Neural crest cell (in vitro differentiated cells): ENCODE measurements around the gene SIGLEC11. TPM values are rescaled to one million over a fixed set of nuclear protein-coding genes. Genes with fewer than 3 reads are reported as not detected.

Source experiments
- DNase-seq: peaks from one replicate; pipeline ENCODE4 v3.0.0; 2021; ENCODE audit warnings: low read depth, mixed read lengths, low spot score
- H3K27ac Mint-ChIP-seq: one replicate; pipeline ENCODE4 v1.8.0; 2021; ENCODE audit warnings: mild to moderate bottlenecking, mixed read lengths; ENCODE audit not compliant: unreplicated experiment
- H3K27me3 Mint-ChIP-seq: 2 replicates; pipeline ENCODE4 v1.8.0; 2021; ENCODE audit warnings: low read depth, mild to moderate bottlenecking, mixed read lengths
- H3K36me3 Mint-ChIP-seq: 2 replicates; pipeline ENCODE4 v1.8.0; 2021; ENCODE audit warnings: low read depth, mild to moderate bottlenecking, mixed read lengths
- H3K4me1 Mint-ChIP-seq: 2 replicates; pipeline ENCODE4 v1.8.0; 2021; ENCODE audit warnings: mixed read lengths
- H3K4me3 Mint-ChIP-seq: one replicate; pipeline ENCODE4 v1.8.0; 2021; ENCODE audit warnings: mild to moderate bottlenecking, mixed read lengths
- H3K9me3 Mint-ChIP-seq: 2 replicates; pipeline ENCODE4 v1.8.0; 2021; ENCODE audit warnings: mixed read lengths
- total RNA-seq: library from RNA; stranded (reverse); gene quantifications from 2 replicates; pipeline ENCODE4 v1.2.1, GENCODE V29; 2021
- TF ChIP-seq, protein P1 (sequence below): fragments of 200-600 bp; sonication (generic); conservative IDR thresholded peaks from 2 replicates; pipeline ENCODE4 v1.5.0; 2021; ENCODE audit warnings: antibody characterized with exemption, mild to moderate bottlenecking

The SIGLEC11 gene
- total RNA-seq, 1 donor from 2014 or later = not detected

DNA sequence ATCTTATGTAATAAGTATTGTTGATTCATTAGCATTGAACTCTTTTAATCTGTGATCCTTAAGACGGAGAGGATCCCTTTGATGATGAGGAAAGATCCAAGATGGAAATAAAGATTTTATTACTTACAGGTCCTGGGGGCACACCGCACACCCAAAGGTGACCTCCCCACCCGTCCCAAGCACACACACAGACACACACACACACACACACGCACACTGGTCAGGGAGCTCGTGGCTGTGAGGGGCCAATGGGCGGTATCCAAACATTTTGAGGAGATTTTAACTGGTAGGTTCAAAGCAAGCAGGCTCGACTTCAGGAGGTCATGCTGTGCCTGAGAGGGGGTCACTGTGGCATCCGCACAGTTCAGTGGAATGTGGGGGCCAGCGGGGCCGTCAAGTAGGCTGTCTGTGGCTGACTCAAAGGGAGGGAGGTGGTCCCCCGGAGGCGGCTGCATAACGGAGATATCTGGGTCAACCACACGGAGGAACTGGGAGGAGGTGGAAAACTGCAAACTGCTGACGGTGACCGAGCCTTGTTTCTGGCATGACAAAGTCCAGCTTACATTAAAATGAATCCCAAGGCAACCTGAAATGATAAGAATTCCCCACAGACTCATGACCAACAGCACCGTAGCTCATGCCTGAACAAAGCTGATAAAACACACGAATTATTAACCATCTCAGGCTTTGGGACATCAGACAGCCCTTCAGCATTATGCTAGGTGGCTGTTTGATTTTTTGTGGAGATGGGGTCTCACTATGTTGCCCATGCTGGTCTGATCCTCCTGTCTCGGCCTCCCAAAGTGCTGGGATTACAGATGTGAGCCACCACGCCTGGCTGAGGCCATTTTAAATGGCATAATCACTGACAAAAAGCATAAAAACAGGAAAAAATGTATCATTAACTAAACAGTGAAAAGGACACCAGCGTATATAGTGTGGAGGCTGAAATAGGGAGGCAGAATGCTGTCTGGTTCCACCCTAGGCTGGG is 20.9 kb upstream of the SIGLEC11 start:
- Mint-ChIP-seq H3K9me3 (no peaks in the 10 kb centered on the region), H3K27me3 (no peaks in the 10 kb centered on the region), H3K4me3 (no peak overlapping the region), H3K36me3 (no peaks in the 10 kb centered on the region), H3K27ac (no peak overlapping the region), H3K4me1 (no peaks in the 10 kb centered on the region)
- DNase-seq = no peak
- TF ChIP-seq, protein P1, sequence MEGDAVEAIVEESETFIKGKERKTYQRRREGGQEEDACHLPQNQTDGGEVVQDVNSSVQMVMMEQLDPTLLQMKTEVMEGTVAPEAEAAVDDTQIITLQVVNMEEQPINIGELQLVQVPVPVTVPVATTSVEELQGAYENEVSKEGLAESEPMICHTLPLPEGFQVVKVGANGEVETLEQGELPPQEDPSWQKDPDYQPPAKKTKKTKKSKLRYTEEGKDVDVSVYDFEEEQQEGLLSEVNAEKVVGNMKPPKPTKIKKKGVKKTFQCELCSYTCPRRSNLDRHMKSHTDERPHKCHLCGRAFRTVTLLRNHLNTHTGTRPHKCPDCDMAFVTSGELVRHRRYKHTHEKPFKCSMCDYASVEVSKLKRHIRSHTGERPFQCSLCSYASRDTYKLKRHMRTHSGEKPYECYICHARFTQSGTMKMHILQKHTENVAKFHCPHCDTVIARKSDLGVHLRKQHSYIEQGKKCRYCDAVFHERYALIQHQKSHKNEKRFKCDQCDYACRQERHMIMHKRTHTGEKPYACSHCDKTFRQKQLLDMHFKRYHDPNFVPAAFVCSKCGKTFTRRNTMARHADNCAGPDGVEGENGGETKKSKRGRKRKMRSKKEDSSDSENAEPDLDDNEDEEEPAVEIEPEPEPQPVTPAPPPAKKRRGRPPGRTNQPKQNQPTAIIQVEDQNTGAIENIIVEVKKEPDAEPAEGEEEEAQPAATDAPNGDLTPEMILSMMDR = no peak

DNA sequence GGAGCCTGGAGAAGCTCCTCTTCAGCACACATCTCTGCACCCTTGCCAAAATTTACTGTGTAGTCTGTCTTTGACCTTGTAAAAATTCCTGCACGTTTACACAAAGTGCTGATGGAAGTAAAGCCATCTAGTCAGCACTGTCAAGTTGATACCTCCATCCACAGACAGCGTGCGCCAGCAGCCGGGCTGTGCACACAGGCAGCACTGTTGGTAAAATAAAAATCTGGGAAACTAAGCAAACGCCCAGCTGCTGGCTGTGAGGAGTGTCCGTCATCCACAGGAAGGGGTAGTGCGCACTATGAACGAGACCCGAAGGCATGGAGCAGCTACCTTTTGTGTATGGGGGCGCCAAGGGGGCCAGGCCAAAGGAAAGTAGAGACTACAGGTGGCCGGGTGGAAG is 17.4 kb upstream of the SIGLEC11 start:
- peak overlapping the region; percentile 81 for H3K27ac Mint-ChIP-seq
- TF ChIP-seq, protein P1 = no peak
- no peak for DNase-seq
- no peaks in the 10 kb centered on the region for H3K4me1 Mint-ChIP-seq
- H3K4me3 Mint-ChIP-seq = no peak overlapping the region
- H3K36me3 Mint-ChIP-seq = no peaks in the 10 kb centered on the region
- no peaks in the 10 kb centered on the region for H3K27me3 Mint-ChIP-seq
- no peaks in the 10 kb centered on the region for H3K9me3 Mint-ChIP-seq

DNA sequence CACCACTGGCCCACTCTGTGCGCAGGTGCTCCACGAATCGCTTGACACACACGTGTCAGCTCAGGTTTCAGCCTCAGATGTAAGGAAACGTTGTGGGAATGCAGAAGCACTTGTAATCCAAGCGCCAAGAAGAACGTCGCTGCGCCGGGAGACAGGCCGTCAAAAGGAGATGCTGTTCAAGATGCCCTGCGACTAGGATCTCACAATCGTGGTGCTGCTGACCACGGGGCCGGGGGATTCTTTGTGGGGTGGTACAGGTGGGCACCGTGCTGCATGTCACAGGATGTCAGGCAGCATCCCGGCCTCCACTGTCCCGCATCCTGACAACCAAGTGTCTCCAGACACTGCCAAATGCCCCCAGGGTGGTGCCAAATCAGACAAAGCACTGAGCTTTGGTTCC is 16.9 kb upstream of the SIGLEC11 start:
- Mint-ChIP-seq H3K36me3 (no peaks in the 10 kb centered on the region), H3K27me3 (no peaks in the 10 kb centered on the region), H3K27ac (no peak overlapping the region), H3K4me1 (no peaks in the 10 kb centered on the region), H3K9me3 (no peaks in the 10 kb centered on the region), H3K4me3 (no peak overlapping the region)
- TF ChIP-seq, protein P1 = no peak
- DNase-seq = no peak

DNA sequence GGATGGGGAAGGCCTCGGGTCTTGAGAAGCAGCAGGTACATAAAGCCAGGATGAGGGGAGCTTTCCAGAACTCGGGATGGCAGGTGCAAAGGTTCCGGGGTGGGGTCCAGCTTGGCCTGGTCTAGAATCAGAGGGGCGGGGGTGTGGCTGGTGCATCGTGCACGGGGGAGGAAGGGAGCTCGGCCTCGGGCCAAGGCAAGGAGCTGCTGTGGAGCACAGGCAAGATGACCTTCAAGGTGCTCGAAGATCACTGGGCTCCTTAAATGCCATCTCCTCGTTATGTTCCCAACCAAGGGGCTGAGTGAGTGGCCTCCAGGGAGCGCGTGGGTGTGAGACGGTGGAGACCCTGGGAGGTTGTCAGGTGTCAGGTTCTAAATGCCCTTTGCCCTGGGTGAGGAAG is 16.1 kb upstream of the SIGLEC11 start:
- Mint-ChIP-seq H3K4me1 (no peaks in the 10 kb centered on the region), H3K36me3 (no peaks in the 10 kb centered on the region), H3K27ac (no peak overlapping the region), H3K9me3 (no peaks in the 10 kb centered on the region), H3K4me3 (no peak overlapping the region), H3K27me3 (no peaks in the 10 kb centered on the region)
- DNase-seq = no peak
- TF ChIP-seq, protein P1 = no peak

DNA sequence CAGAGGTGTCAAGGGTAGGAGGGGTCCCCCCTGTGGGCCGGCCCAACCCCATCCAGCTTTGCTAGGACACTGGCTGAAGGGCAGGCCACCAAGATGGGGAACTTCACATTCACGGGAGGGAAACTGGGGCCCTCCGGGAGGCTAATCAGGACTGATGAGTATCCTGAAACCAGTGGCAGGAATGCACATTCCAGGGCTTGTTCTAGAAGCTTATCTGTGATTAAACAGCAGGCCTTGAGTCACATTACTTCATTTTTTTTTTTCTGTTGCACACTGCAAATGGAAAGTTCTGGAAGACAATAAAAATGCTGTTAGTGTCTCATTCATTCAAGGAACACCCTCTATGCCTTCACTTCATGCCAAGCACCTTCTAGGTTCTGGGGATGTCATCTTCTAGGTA is 15.5 kb upstream of the SIGLEC11 start:
- Mint-ChIP-seq H3K36me3 (no peaks in the 10 kb centered on the region), H3K4me3 (no peak overlapping the region), H3K9me3 (no peaks in the 10 kb centered on the region), H3K4me1 (no peaks in the 10 kb centered on the region), H3K27me3 (no peaks in the 10 kb centered on the region), H3K27ac (no peak overlapping the region)
- no peak for DNase-seq
- TF ChIP-seq, protein P1 = no peak
